Stimulated activated CD8-positive, alpha-beta memory T cell treated with anti-CD3 and anti-CD28 coated beads, Interleukin-12 subunit alpha, Interleukin-12 subunit beta, amount 100 ng/mL, for 24 hours (primary cell): Measurements from ENCODE around the gene MYO5C.
"Not testable (repeated sequence)": the region's sequence is repeated elsewhere in the genome, so short reads cannot be mapped to it uniquely, and the experiment has no call there.

Source experiments
- DNase-seq: peaks from one replicate; pipeline ENCODE4 v3.0.0-alpha.2; 2020; ENCODE audit errors: extremely low read depth

Gene MYO5C

GRCh38 chr15:52171386-52171785, 124.2 kb downstream of the MYO5C start:
- DNase-seq: no peak

- DNase-seq: not testable (repeated sequence)
Observed at GRCh38 chr15:52170199-52170598, 125.4 kb downstream of the MYO5C start.

GRCh38 chr15:52165494-52166131, 130.0 kb downstream of the MYO5C start:
- not testable (repeated sequence) for DNase-seq

GRCh38 chr15:52164631-52165265, 130.9 kb downstream of the MYO5C start:
- DNase-seq: no peak

- no peak for DNase-seq
Observed at GRCh38 chr15:52163321-52164190, 132.0 kb downstream of the MYO5C start.

GRCh38 chr15:52162876-52163275, 132.7 kb downstream of the MYO5C start:
- DNase-seq: no peak

GRCh38 chr15:52162260-52162659, 133.3 kb downstream of the MYO5C start:
- no peak for DNase-seq

GRCh38 chr15:52161406-52161966, 134.1 kb downstream of the MYO5C start:
- no peak for DNase-seq

- DNase-seq: no peak
Observed at GRCh38 chr15:52159645-52160044, 136.0 kb downstream of the MYO5C start.

GRCh38 chr15:52158084-52158765, 137.4 kb downstream of the MYO5C start:
- no peak for DNase-seq

GRCh38 chr15:52155878-52156277, 139.7 kb downstream of the MYO5C start:
- no peak for DNase-seq

GRCh38 chr15:52154896-52155865, 140.4 kb downstream of the MYO5C start:
- DNase-seq: no peak

GRCh38 chr15:52153900-52154895, 141.4 kb downstream of the MYO5C start:
- DNase-seq: no peak

GRCh38 chr15:52151353-52151752, 144.3 kb downstream of the MYO5C start:
- DNase-seq: no peak

- DNase-seq: no peak
Observed at GRCh38 chr15:52150871-52151270, 144.7 kb downstream of the MYO5C start.

GRCh38 chr15:52150043-52150825, 145.4 kb downstream of the MYO5C start:
- DNase-seq: no peak

GRCh38 chr15:52148403-52148802, 147.2 kb downstream of the MYO5C start:
- no peak for DNase-seq

- no peak for DNase-seq
Observed at GRCh38 chr15:52146776-52147175, 148.8 kb downstream of the MYO5C start.

GRCh38 chr15:52146261-52146660, 149.3 kb downstream of the MYO5C start:
- no peak for DNase-seq
